CD4-positive, alpha-beta T cell (primary cell): ENCODE data around the gene CACNA1B. TPM values are rescaled to one million over a fixed set of nuclear protein-coding genes. Genes with fewer than 3 reads are reported as not detected.

Experiments
- ATAC-seq: fragments of 200-7000 bp; cut with Tn5 transposase; one replicate; pipeline ENCODE4 v1.10.0; 2022; ENCODE audit warnings: mild to moderate bottlenecking; ENCODE audit not compliant: poor library complexity
- CTCF ChIA-PET: fragments of 350-600 bp; sonication (Branson Sonifier 250); formaldehyde crosslinking; loops from one replicate; lab custom pipeline; 2021; ENCODE audit warnings: antibody characterized with exemption, inconsistent platforms; lab: Charles Lee
- POLR2A ChIA-PET: fragments of 350-600 bp; sonication (Branson Sonifier 250); formaldehyde crosslinking; loops from one replicate; lab custom pipeline; 2021; ENCODE audit warnings: antibody characterized with exemption, inconsistent platforms; lab: Charles Lee
- DNase-seq, 14 experiments: peaks; one replicate each; pipeline ENCODE4 v3.0.0-alpha.2; 2013 to 2020; ENCODE audit warnings: mixed read lengths in 2 of 14
- H3K27ac ChIP-seq, 2 donors: one replicate each; pipeline versions ENCODE4 v1.5.1 to v1.7.0; 2013; ENCODE audit warnings: low read length in 2 of 2, low read depth in 1 of 2, mild to moderate bottlenecking in 1 of 2
- H3K27me3 ChIP-seq, 2 experiments: 1 replicate in 1 of 2; 2 replicates in 1 of 2; pipeline versions ENCODE4 v1.6.1 to v1.7.0; 2013; ENCODE audit warnings: low read length in 2 of 2, control low read depth in 1 of 2, mild to moderate bottlenecking in 1 of 2, moderate library complexity in 1 of 2; ENCODE audit not compliant: insufficient read depth in 2 of 2, control insufficient read depth in 1 of 2
- H3K36me3 ChIP-seq: one replicate; pipeline ENCODE4 v1.6.1; 2013; ENCODE audit warnings: low read length, control low read depth; ENCODE audit not compliant: insufficient read depth
- H3K4me1 ChIP-seq: one replicate; pipeline ENCODE4 v1.6.1; 2013; ENCODE audit warnings: low read length, control low read depth; ENCODE audit not compliant: insufficient read depth
- H3K4me3 ChIP-seq: one replicate; pipeline ENCODE4 v1.5.1; 2013; ENCODE audit warnings: mild to moderate bottlenecking, low read length, moderate library complexity
- H3K9me3 ChIP-seq, 2 experiments: 1 replicate in 1 of 2; 2 replicates in 1 of 2; pipeline versions ENCODE4 v1.6.1 to v1.7.0; 2013; ENCODE audit warnings: low read length in 2 of 2, mild to moderate bottlenecking in 2 of 2, control low read depth in 1 of 2, moderate library complexity in 1 of 2; ENCODE audit not compliant: control insufficient read depth in 1 of 2, insufficient read depth in 1 of 2
- H3K27ac Mint-ChIP-seq: one replicate; pipeline ENCODE4 v1.8.0; 2020; ENCODE audit warnings: mixed read lengths
- H3K27me3 Mint-ChIP-seq: one replicate; pipeline ENCODE4 v1.8.0; 2021; ENCODE audit warnings: mixed read lengths
- H3K36me3 Mint-ChIP-seq: one replicate; pipeline ENCODE4 v1.8.0; 2021; ENCODE audit warnings: low read depth, mixed read lengths
- H3K4me1 Mint-ChIP-seq: one replicate; pipeline ENCODE4 v1.8.0; 2021; ENCODE audit warnings: low read depth, mixed read lengths
- H3K4me3 Mint-ChIP-seq: one replicate; pipeline ENCODE4 v1.8.0; 2020; ENCODE audit warnings: mild to moderate bottlenecking, mixed read lengths
- H3K9me3 Mint-ChIP-seq: one replicate; pipeline ENCODE4 v1.8.0; 2020; ENCODE audit warnings: mixed read lengths
- CTCF ChIP-seq: fragments of 200-600 bp; IDR thresholded peaks from one replicate; pipeline ENCODE4 v1.8.0; 2022; ENCODE audit warnings: antibody characterized with exemption, mild to moderate bottlenecking
- intact Hi-C, 2 experiments: fragments of 100-400 bp; cut with DNase I in 1 of 2; cut with micrococcal nuclease in 1 of 2; formaldehyde crosslinking; loops; one replicate each; pipeline versions ENCODE4 v1.15.1 to v1.9.0; 2023 to 2025; cut with DNase I, micrococcal nuclease
- total RNA-seq, 174 experiments: library from RNA in 2 of 174; stranded (reverse) in 2 of 174; gene quantifications; one replicate each; pipeline ENCODE4 v1.2.3 and lab custom pipeline; 2021 to 2026

The CACNA1B gene
- total RNA-seq, 2 experiments from 2014 or later: not detected

GRCh38 chr9:137879052-137879451, 1.5 kb downstream of the CACNA1B start:
- peaks cover 4% of the 10 kb centered on the region for H3K4me1 Mint-ChIP-seq
- no peak overlapping the region for H3K27ac Mint-ChIP-seq
- POLR2A ChIA-PET: no interaction called here
- H3K9me3 ChIP-seq: peaks cover 0 to 33% of the 10 kb centered on the region in 2 experiments
- peaks cover 21 to 32% of the 10 kb centered on the region in 2 experiments for H3K27me3 ChIP-seq
- H3K4me3 Mint-ChIP-seq: no peak overlapping the region
- H3K36me3 ChIP-seq: no peaks in the 10 kb centered on the region
- ATAC-seq (no peak), DNase-seq (no peak)
- intact Hi-C loops: no loop called here
- CTCF ChIA-PET: no interaction called here
- peaks cover 44% of the 10 kb centered on the region for H3K27me3 Mint-ChIP-seq
- H3K9me3 Mint-ChIP-seq: no peaks in the 10 kb centered on the region
- H3K36me3 Mint-ChIP-seq: no peaks in the 10 kb centered on the region
- no peaks in the 10 kb centered on the region for H3K4me1 ChIP-seq
- H3K27ac ChIP-seq: no peak overlapping the region
- TF ChIP-seq CTCF: no peak
- no peak overlapping the region for H3K4me3 ChIP-seq

- ATAC-seq (no peak), DNase-seq (no peak)
- peaks cover 0 to 33% of the 10 kb centered on the region in 2 experiments for H3K9me3 ChIP-seq
- intact Hi-C loops: no loop called here
- H3K4me3 Mint-ChIP-seq: no peak overlapping the region
- H3K36me3 ChIP-seq: no peaks in the 10 kb centered on the region
- TF ChIP-seq CTCF: no peak
- no peaks in the 10 kb centered on the region for H3K36me3 Mint-ChIP-seq
- H3K27ac Mint-ChIP-seq: no peak overlapping the region
- no peaks in the 10 kb centered on the region for H3K9me3 Mint-ChIP-seq
- H3K27me3 Mint-ChIP-seq: peaks cover 43% of the 10 kb centered on the region
- peaks cover 4% of the 10 kb centered on the region for H3K4me1 Mint-ChIP-seq
- peaks cover 21 to 30% of the 10 kb centered on the region in 2 experiments for H3K27me3 ChIP-seq
- H3K4me3 ChIP-seq: no peak overlapping the region
- H3K27ac ChIP-seq: no peak overlapping the region
- POLR2A ChIA-PET: no interaction called here
- no peaks in the 10 kb centered on the region for H3K4me1 ChIP-seq
- CTCF ChIA-PET: no interaction called here
These were observed 2.1 kb downstream of the CACNA1B start for GRCh38 chr9:137879566-137880150.

GRCh38 chr9:137880160-137880975, 2.8 kb downstream of the CACNA1B start:
- Histone ChIP-seq H3K27ac (no peak overlapping the region), H3K4me1 (no peaks in the 10 kb centered on the region), H3K4me3 (no peak overlapping the region), H3K27me3 (peaks cover 21 to 25% of the 10 kb centered on the region in 2 experiments), H3K9me3 (peaks cover 0 to 30% of the 10 kb centered on the region in 2 experiments), H3K36me3 (no peaks in the 10 kb centered on the region)
- Mint-ChIP-seq H3K9me3 (no peaks in the 10 kb centered on the region), H3K27ac (no peak overlapping the region), H3K4me3 (no peak overlapping the region), H3K4me1 (peaks cover 4% of the 10 kb centered on the region), H3K36me3 (no peaks in the 10 kb centered on the region), H3K27me3 (peaks cover 36% of the 10 kb centered on the region)
- ChIA-PET CTCF (no interaction called here), POLR2A (no interaction called here)
- intact Hi-C loops: no loop called here
- TF ChIP-seq CTCF: no peak
- DNase-seq (no peak), ATAC-seq (no peak)
